Measurements from ENCODE around the gene UBC. TPM values are rescaled to one million over a fixed set of nuclear protein-coding genes. Genes with fewer than 3 reads are reported as not detected.

UBC gene
- total RNA-seq, 1 experiment from 2014 or later = 523 TPM

DNA sequence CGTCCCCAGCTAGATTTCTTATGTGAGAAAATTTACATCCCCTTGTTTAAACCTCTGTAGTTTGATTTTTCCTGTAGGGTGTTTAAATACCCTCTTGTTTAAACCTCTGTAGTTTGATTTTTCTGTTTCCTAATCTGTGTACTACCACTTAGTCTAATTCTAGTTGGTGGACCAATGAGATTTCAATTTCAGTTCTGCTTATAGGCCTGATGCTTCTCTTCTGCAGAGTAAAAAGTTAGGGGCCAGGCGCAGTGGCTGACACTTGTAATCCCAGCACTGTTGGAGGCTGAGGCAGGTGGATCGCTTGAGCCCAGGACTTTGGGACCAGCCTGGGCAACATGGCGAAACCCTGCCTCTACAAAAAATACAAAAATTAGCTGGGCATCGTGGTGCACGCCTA is 11.5 kb downstream of the UBC start:
- no peak overlapping the region for H2BK15ac ChIP-seq (ENCODE audit: low read depth, low read length)

More for the DNA sequence above, 11.5 kb downstream of the UBC start:
- Histone ChIP-seq H3K27me3 (ENCODE audit: insufficient read depth, low read length) (no peaks in the 10 kb centered on the region), H3K23ac (ENCODE audit: insufficient read length, low read depth, low read length) (no peak overlapping the region), H3K18ac (ENCODE audit: insufficient read length, low read depth, low read length) (no peak overlapping the region), H3K79me2 (ENCODE audit: insufficient read depth, low read length) (no peaks in the 10 kb centered on the region), H4K5ac (ENCODE audit: insufficient read length, low read depth, low read length) (no peak overlapping the region), H3K27ac (ENCODE audit: insufficient read length, low read depth, low read length) (no peak overlapping the region), H3K4me1 (ENCODE audit: insufficient read depth, low read length) (no peaks in the 10 kb centered on the region), H2BK12ac (ENCODE audit: insufficient read length, low read depth, low read length) (no peak overlapping the region), H4K20me1 (ENCODE audit: control insufficient read depth, insufficient read depth, insufficient read length) (no peaks in the 10 kb centered on the region), H3K9me3 (ENCODE audit: control insufficient read depth, low read depth, low read length) (no peaks in the 10 kb centered on the region), H2BK20ac (ENCODE audit: low read depth, low read length, poor library complexity, severe bottlenecking) (no peak overlapping the region), H2AK5ac (ENCODE audit: insufficient read length, low read length) (no peak overlapping the region), H3T11ph (ENCODE audit: low read length) (no peak overlapping the region), H3K4me2 (ENCODE audit: insufficient read depth, insufficient read length, low read length) (no peak overlapping the region), H3K4ac (ENCODE audit: low read depth, low read length) (no peak overlapping the region), H3K79me1 (ENCODE audit: insufficient read depth, low read depth, low read length, poor library complexity, severe bottlenecking) (no peaks in the 10 kb centered on the region), H3K56ac (ENCODE audit: insufficient read length, low read depth, low read length) (no peak overlapping the region), H2BK5ac (ENCODE audit: insufficient read length, low read length) (no peak overlapping the region), H3K23me2 (ENCODE audit: insufficient read length, low read depth, low read length, poor library complexity, severe bottlenecking) (no peaks in the 10 kb centered on the region), H4K91ac (ENCODE audit: insufficient read length, low read depth, low read length) (no peak overlapping the region), H3K14ac (ENCODE audit: insufficient read depth, low read length) (no peak overlapping the region), H2AFZ (ENCODE audit: low read length) (no peak overlapping the region), H3K9ac (ENCODE audit: extremely low read depth, insufficient read length, low read length) (no peak overlapping the region), H4K8ac (replicated peaks; ENCODE audit: insufficient read length, low read depth, low read length) (no peak overlapping the region), H2BK120ac (ENCODE audit: low read depth, low read length, poor library complexity, severe bottlenecking) (no peak overlapping the region)
- Mint-ChIP-seq H3K27me3 (ENCODE audit: low read depth) (no peaks in the 10 kb centered on the region; the same call in 1 of the 2 replicates), H3K4me3 (no peak overlapping the region), H3K36me3 (ENCODE audit: insufficient read depth in 1 of 3, low read depth in 3 of 3) (no peaks in the 10 kb centered on the region), H3K27ac (no peak overlapping the region), H3K9me3 (no peaks in the 10 kb centered on the region; a peak in 1 of 5 replicates), H3K4me1 (peaks cover 11 to 17% of the 10 kb centered on the region in 2 experiments)
- TF ChIP-seq, protein P1, sequence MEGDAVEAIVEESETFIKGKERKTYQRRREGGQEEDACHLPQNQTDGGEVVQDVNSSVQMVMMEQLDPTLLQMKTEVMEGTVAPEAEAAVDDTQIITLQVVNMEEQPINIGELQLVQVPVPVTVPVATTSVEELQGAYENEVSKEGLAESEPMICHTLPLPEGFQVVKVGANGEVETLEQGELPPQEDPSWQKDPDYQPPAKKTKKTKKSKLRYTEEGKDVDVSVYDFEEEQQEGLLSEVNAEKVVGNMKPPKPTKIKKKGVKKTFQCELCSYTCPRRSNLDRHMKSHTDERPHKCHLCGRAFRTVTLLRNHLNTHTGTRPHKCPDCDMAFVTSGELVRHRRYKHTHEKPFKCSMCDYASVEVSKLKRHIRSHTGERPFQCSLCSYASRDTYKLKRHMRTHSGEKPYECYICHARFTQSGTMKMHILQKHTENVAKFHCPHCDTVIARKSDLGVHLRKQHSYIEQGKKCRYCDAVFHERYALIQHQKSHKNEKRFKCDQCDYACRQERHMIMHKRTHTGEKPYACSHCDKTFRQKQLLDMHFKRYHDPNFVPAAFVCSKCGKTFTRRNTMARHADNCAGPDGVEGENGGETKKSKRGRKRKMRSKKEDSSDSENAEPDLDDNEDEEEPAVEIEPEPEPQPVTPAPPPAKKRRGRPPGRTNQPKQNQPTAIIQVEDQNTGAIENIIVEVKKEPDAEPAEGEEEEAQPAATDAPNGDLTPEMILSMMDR (conservative IDR thresholded peaks at IDR 0.05) = no peak
- no CpG with 5 or more reads among the region's 6 CpGs for WGBS (ENCODE audit: extremely low coverage, insufficient read length, low lambda C conversion rate)
- DNase-seq = no peak

All from H9 (cell line).